Measurements from ENCODE around the gene MEN1. TPM values are rescaled to one million over a fixed set of nuclear protein-coding genes. Genes with fewer than 3 reads are reported as not detected.
A peak's percentile ranks its signal among the peaks of the same experiment; 100 is the strongest.

Gene MEN1
- total and polyA plus RNA-seq, 2 of the 13 experiments (the other 11 are each of a cell fraction or from before 2014, with no cell fraction given) = 20.5 to 27.3 TPM

GRCh38 chr11:64803158-64803845 lies 7.0 kb downstream of the MEN1 start, which contains the start of gene MAP4K2:
Gene MAP4K2, minus strand, starts transcription at chr11:64803214. Its CDS starts 65 bp downstream, at chr11:64803149.
- Histone ChIP-seq H4K20me1 (ENCODE audit: insufficient read depth, low read length) (no peaks in the 10 kb centered on the region), H3K4me1 (ENCODE audit: insufficient read depth, low read length) (peaks cover 56% of the 10 kb centered on the region), H2AFZ (ENCODE audit: low read length) (no peak within 1 kb of the TSS), H3K4me3 (replicated peaks in 1 of 3; ENCODE audit: insufficient read depth in 1 of 3, low read depth in 2 of 3, low read length in 3 of 3) (peak within 1 kb of the TSS; percentile 61 to 74 (median 66)), H3K9me3 (ENCODE audit: low read length) (no peaks in the 10 kb centered on the region), H3K4me2 (ENCODE audit: low read depth, low read length) (peak within 1 kb of the TSS; percentile 75), H3K9ac (ENCODE audit: insufficient read depth, low read depth, low read length) (peak within 1 kb of the TSS; percentile 59), H3K79me2 (ENCODE audit: insufficient read depth, low read length) (no peaks in the 10 kb centered on the region), H3K36me3 (replicated peaks in 1 of 2; ENCODE audit: control insufficient read depth in 1 of 2, insufficient read depth in 2 of 2, low read length in 2 of 2) (peaks cover 9 to 27% of the 10 kb centered on the region in 2 experiments; a peak in 4 of 5 replicates), H3K27me3 (ENCODE audit: control insufficient read depth in 1 of 2, insufficient read depth in 2 of 2, low read length in 2 of 2) (no peaks in the 10 kb centered on the region), H3K27ac (ENCODE audit: extremely low read length, insufficient read depth, low read length) (peak within 1 kb of the TSS; percentile 63)
- ChIA-PET CTCF (ENCODE audit: low intra/inter-chr PET ratio, low total read pairs) (no interaction called here), POLR2A (interaction anchor here (1.2 to 2.3 kb wide), 2 partner anchors 25 to 40 kb away, joined by 5 to 10 read pairs; partner anchors contain the start of genes CDC42BPG and SF1)
- ATAC-seq = peak; percentile 76
- BruUV-seq (replicated peaks) = no TSS peak
- no peak for FAIRE-seq
- peak; percentile 70 for DNase-seq (ENCODE audit: low spot score)
- in situ Hi-C loops (cut with HindIII; ENCODE audit: extremely low pct_ligation_motif_present, low pct_unique_long_range_greater_than_20kb) (loop anchor here (5.0 kb wide), 1 partner anchor 39 kb away; the partner anchor contains the start of gene CDC42BPG), intact Hi-C loops (cut with micrococcal nuclease; ENCODE audit: unreplicated experiment) (loop anchor here (2.0 to 5.0 kb wide), 2 partner anchors 25 to 44 kb away; partner anchors contain the start of gene SF1)
- under 1% methylated on average over 29 of the region's 58 CpGs for WGBS (ENCODE audit: low lambda C conversion rate)
- TF ChIP-seq ZFP82 (CRISPR knock-in tag; IDR thresholded peaks at IDR 0.05; ENCODE audit: borderline replicate concordance) = 0 out of 2 replicates have a peak, but pooled peaks have one; percentile 67
- TF ChIP-seq SOX13 (IDR thresholded peaks at IDR 0.05) = no peak
- 0 out of 4 replicates have a peak, but pooled peaks of 1 of the 2 experiments have one; percentile 5 for TF ChIP-seq SOX13 (CRISPR knock-in tag; conservative IDR thresholded peaks at IDR 0.05 in 1 of 2, IDR thresholded peaks at IDR 0.05 in 1 of 2)
- TF ChIP-seq HIVEP1 (CRISPR knock-in tag; IDR thresholded peaks at IDR 0.05) = peak; percentile 89
- TF ChIP-seq GATAD1 (CRISPR knock-in tag; IDR thresholded peaks at IDR 0.05) = peak; percentile 41; the same call in 1 of the 2 replicates
- TF ChIP-seq ZNF3 (CRISPR knock-in tag; IDR thresholded peaks at IDR 0.05) = no peak
- no peak for TF ChIP-seq ATAD3A (CRISPR knock-in tag; IDR thresholded peaks at IDR 0.05)
- TF ChIP-seq MED1 (CRISPR knock-in tag; IDR thresholded peaks at IDR 0.05) = 0 out of 2 replicates have a peak, but pooled peaks have one; percentile 18
- no peak for TF ChIP-seq TEF (CRISPR knock-in tag; IDR thresholded peaks at IDR 0.05)
- no peak for TF ChIP-seq IKZF4 (CRISPR knock-in tag; IDR thresholded peaks at IDR 0.05; ENCODE audit: borderline replicate concordance, low read depth, not compliant biosample characterization)
- no peak for TF ChIP-seq HNRNPL (IDR thresholded peaks at IDR 0.05; ENCODE audit: low read depth, low read length)
- no peak for TF ChIP-seq BRD4 (CRISPR knock-in tag; IDR thresholded peaks at IDR 0.05)
- no peak for TF ChIP-seq ZMYM3 (CRISPR knock-in tag; IDR thresholded peaks at IDR 0.05)
- peak; percentile 29 for TF ChIP-seq AGO2 (optimal IDR thresholded peaks at IDR 0.05; ENCODE audit: low read depth, low read length)
- peak; percentile 35; the same call in 1 of the 2 replicates for TF ChIP-seq KLF12 (CRISPR knock-in tag; IDR thresholded peaks at IDR 0.05; ENCODE audit: borderline replicate concordance)
- TF ChIP-seq ZNF878 (CRISPR knock-in tag; IDR thresholded peaks at IDR 0.05) = no peak
- TF ChIP-seq GABPB1 (CRISPR knock-in tag; IDR thresholded peaks at IDR 0.05) = peak; percentile 78
- TF ChIP-seq ZFY (CRISPR knock-in tag; IDR thresholded peaks at IDR 0.05) = peak; percentile 52; the same call in 1 of the 2 replicates
- peak; percentile 43; the same call in 1 of the 2 replicates for TF ChIP-seq SP4 (CRISPR knock-in tag; IDR thresholded peaks at IDR 0.05)
- no peak for TF ChIP-seq DNMT3B (CRISPR knock-in tag; conservative IDR thresholded peaks at IDR 0.05)
- no peak for TF ChIP-seq ZFAT (CRISPR knock-in tag; conservative IDR thresholded peaks at IDR 0.05)
- TF ChIP-seq MYPOP (CRISPR knock-in tag; IDR thresholded peaks at IDR 0.05) = peak; percentile 58; the same call in 1 of the 2 replicates

Data from HepG2 (cell line).